ENCODE results near the gene SLC16A5. TPM values are rescaled to one million over a fixed set of nuclear protein-coding genes. Genes with fewer than 3 reads are reported as not detected.
"Not testable (repeated sequence)": the region's sequence is repeated elsewhere in the genome, so short reads cannot be mapped to it uniquely, and the experiment has no call there.

The SLC16A5 gene
- total RNA-seq, 2 donors from 2014 or later: 16.5 to 34.1 TPM

DNA sequence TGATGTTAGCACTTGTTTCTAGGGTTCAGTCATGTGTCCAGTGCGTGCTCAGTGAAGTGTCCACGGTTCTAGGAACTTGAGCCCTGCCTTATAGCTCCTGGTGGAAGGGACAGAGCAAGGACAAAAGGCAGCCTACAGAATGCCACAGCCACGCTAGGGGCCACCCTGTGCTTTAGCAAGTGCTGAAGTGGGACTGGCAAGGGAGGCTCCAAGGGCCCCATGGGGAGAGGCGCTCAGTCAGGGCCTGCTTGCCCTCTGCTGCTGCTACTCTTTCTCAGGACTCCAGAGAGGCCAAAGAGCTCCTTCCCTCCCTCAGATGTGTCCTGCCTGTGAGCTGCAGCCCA lies 37.0 kb downstream of the SLC16A5 start:
- H3K27me3 ChIP-seq: no peaks in the 10 kb centered on the region
- no peaks in the 10 kb centered on the region for H3K9me3 ChIP-seq
- peak overlapping the region; percentile 50 to 60 for H3K27ac ChIP-seq
- no peak for DNase-seq (ENCODE audit: low spot score)
- TF ChIP-seq, protein P1, sequence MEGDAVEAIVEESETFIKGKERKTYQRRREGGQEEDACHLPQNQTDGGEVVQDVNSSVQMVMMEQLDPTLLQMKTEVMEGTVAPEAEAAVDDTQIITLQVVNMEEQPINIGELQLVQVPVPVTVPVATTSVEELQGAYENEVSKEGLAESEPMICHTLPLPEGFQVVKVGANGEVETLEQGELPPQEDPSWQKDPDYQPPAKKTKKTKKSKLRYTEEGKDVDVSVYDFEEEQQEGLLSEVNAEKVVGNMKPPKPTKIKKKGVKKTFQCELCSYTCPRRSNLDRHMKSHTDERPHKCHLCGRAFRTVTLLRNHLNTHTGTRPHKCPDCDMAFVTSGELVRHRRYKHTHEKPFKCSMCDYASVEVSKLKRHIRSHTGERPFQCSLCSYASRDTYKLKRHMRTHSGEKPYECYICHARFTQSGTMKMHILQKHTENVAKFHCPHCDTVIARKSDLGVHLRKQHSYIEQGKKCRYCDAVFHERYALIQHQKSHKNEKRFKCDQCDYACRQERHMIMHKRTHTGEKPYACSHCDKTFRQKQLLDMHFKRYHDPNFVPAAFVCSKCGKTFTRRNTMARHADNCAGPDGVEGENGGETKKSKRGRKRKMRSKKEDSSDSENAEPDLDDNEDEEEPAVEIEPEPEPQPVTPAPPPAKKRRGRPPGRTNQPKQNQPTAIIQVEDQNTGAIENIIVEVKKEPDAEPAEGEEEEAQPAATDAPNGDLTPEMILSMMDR (IDR thresholded peaks at IDR 0.05): no peak
- H3K36me3 ChIP-seq: peaks cover 6% of the 10 kb centered on the region
- no peak overlapping the region for H3K4me3 ChIP-seq
- H3K4me1 ChIP-seq: peaks cover 0 to 16% of the 10 kb centered on the region in 2 donors

DNA sequence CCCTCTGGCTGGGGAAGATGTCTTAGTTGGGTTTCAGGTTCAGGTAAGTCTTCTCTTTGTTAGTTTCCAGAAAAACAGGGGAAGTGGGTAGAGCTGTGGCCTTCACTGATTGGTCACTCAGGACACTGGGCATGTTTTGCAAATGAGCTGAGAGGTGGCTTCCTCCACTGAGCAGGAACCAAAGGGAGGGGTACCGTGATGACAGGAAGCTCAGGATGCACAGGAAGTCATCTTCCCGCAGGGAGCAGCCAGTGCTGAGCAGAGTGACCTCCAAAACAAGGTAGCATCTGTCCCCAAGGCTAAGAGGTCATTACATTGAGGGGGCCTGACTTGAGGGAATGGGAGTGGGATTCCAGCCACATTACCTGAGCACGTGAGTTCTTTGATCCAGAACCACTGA lies 38.2 kb downstream of the SLC16A5 start:
- H3K36me3 ChIP-seq: peaks cover 9% of the 10 kb centered on the region
- no peak overlapping the region for H3K27ac ChIP-seq
- no peak overlapping the region for H3K4me3 ChIP-seq
- H3K9me3 ChIP-seq: no peaks in the 10 kb centered on the region
- no peak for DNase-seq (ENCODE audit: low spot score)
- TF ChIP-seq, protein P1 (IDR thresholded peaks at IDR 0.05): no peak
- H3K27me3 ChIP-seq: no peaks in the 10 kb centered on the region
- peaks cover 0 to 27% of the 10 kb centered on the region in 2 donors for H3K4me1 ChIP-seq

DNA sequence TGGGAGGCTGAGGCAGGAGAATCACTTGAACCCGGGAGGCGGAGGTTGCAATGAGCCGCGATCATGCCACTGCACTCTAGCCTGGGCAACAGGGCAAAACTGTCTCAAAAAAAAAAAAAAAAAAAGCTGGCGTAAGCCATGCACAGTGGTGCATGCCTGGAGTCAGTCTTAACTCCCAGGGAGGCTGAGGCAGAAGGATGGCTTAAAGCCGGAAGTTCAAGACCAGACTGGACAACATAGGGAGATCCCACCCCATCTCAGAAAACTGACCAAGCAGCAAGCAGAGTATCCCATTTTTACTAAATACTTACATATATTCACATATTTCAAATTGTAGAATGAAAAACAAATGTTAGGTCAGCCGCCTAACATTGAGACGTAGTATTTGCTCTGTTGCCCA lies 39.2 kb downstream of the SLC16A5 start:
- DNase-seq (ENCODE audit: low spot score): no peak
- TF ChIP-seq, protein P1 (IDR thresholded peaks at IDR 0.05): no peak
- H3K4me1 ChIP-seq: peaks cover 0 to 30% of the 10 kb centered on the region in 2 donors
- peaks cover 8% of the 10 kb centered on the region for H3K36me3 ChIP-seq
- no peaks in the 10 kb centered on the region for H3K27me3 ChIP-seq
- no peak overlapping the region for H3K27ac ChIP-seq
- H3K9me3 ChIP-seq: no peaks in the 10 kb centered on the region
- no peak overlapping the region for H3K4me3 ChIP-seq

DNA sequence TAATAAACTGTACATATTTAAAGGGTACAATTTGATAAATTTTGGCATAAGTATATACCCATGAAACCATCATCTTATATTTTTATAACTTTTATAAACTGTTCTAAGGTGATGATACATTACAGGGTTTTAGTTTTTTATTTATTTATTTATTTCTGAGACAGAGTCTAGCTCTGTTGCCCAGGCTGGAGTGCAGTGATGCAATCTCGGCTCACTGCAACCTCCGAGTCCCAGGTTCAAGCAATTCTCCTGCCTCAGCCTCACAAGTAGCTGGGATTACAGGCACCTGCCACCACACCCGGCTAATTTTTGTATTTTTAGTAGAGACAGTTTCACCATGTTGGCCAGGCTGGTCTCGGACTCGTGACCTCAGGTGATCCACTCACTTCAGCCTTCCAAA lies 40.2 kb downstream of the SLC16A5 start:
- H3K9me3 ChIP-seq; H3K36me3 ChIP-seq; H3K27ac ChIP-seq; H3K27me3 ChIP-seq; DNase-seq (ENCODE audit: low spot score); H3K4me3 ChIP-seq: not testable (repeated sequence)
- peaks cover 0 to 30% of the 10 kb centered on the region in 2 donors for H3K4me1 ChIP-seq

DNA sequence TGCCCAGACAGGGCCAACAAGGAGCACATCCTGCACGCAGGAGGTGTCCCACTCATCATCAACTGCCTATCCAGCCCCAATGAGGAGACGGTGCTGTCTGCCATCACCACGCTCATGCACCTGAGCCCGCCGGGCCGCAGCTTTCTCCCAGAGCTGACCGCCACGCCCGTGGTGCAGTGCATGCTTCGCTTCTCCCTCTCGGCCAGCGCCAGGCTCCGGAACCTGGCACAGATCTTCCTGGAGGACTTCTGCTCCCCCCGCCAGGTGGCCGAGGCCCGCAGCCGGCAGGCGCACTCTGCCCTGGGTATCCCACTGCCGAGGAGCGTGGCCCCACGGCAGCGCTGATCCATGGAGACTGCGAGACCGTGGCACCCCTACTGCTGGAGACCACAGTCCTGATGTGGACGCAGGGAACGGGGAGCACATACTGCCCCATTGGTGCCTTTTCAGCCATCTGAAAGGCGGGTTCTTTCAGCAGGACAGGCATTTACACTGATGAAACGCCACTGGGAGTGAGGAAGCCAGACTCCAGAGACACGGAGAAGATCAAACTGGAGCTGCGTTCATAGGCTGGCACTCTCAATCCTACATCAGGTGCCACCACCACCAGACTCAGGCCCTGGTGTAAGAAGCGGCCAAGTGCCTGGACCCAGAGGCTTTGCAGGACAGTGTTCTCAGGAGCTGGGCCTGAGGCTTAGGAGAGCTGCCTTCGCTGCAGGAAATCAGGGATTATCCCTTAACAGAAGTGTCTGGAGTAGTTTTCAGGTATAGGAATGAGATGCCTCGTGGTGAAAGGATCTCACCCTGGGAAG lies 41.1 kb downstream of the SLC16A5 start:
- no peak overlapping the region for H3K4me3 ChIP-seq
- H3K27ac ChIP-seq: no peak overlapping the region
- H3K27me3 ChIP-seq: no peaks in the 10 kb centered on the region
- no peaks in the 10 kb centered on the region for H3K9me3 ChIP-seq
- no peak for DNase-seq (ENCODE audit: low spot score)
- TF ChIP-seq, protein P1 (IDR thresholded peaks at IDR 0.05): no peak
- H3K36me3 ChIP-seq: peaks cover 8% of the 10 kb centered on the region
- peaks cover 0 to 29% of the 10 kb centered on the region in 2 donors for H3K4me1 ChIP-seq

DNA sequence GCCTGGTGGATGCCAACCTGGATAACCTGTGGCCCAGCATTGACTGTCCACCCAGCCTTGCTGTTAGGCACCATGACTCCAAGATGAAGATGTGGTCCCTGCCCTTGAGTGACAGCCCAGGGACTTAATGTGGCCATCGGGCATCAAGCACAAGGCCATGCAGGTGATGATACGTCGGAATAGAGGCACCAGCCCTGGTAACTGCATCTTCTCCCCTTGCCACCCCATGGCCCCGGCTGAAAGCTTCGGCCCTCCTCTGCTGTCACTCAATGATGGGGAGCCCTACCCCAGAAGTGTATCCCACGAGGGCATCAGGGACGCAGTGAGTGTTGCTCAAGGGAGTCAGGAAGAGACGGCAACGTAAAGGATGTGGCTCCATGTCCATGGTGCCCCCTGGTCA lies 41.8 kb downstream of the SLC16A5 start:
- TF ChIP-seq, protein P1 (IDR thresholded peaks at IDR 0.05): no peak
- no peak for DNase-seq (ENCODE audit: low spot score)

More for the DNA sequence above, 41.8 kb downstream of the SLC16A5 start:
- peaks cover 8% of the 10 kb centered on the region for H3K36me3 ChIP-seq
- H3K27me3 ChIP-seq: no peaks in the 10 kb centered on the region
- H3K27ac ChIP-seq: no peak overlapping the region
- H3K9me3 ChIP-seq: no peaks in the 10 kb centered on the region
- H3K4me3 ChIP-seq: no peak overlapping the region
- H3K4me1 ChIP-seq: peaks cover 0 to 22% of the 10 kb centered on the region in 2 donors

All from right atrium auricular region (tissue), 2 donors.